ENCODE results near the gene RBBP8NL. TPM values are rescaled to one million over a fixed set of nuclear protein-coding genes. Genes with fewer than 3 reads are reported as not detected.
A peak's percentile ranks its signal among the peaks of the same experiment; 100 is the strongest.
"Not testable (repeated sequence)": the region's sequence is repeated elsewhere in the genome, so short reads cannot be mapped to it uniquely, and the experiment has no call there.

The RBBP8NL gene
- total RNA-seq, 4 donors from 2014 or later, result not detected

DNA sequence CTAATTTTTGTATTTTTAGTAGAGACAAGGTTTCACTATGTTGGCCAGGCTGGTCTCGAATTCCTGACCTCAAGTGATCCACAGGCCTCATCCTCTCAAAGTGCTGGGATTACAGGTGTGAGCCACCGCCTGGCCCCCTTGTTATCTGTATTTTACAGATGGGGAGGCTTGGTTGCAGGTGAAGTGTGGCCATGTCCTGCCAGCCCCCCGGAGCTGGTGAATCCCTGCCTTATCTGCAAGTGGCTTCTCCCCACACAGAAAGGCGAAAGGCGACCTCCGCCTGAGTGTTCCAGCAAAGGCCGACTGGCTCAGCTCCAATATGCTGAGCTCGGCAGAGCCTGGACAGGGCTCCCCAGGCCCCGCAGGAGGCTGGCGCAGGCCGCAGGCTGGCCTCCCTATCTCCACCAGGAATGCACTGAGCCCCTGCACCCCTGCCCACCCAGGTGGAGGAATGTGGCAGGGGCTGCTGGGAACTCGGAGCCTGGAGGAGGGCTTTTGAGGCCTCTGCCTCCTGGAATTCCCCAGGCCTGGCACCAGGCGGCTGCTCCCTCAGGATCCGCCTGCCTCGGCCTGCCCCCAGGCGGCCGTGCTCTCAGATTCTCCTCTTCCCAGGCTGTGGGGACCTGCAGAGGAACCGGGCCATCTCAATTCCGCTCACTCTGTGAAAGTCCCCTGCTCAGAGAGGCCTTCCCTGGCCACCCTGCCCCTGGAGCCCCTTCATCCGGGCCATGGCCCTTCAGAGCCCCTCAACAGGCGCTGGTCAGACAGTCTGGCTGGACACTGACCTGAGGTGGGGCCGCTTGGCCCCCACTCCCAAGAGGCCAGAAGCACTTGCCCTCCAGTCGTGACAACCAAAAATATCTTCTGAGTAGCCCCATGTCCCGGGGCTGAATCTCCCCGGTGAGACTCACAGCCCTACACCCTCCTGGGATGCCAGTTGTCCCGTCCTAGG lies 51.0 kb downstream of the RBBP8NL start:
- Histone ChIP-seq H3K4me1 (peaks cover 52 to 82% (median 79%) of the 10 kb centered on the region in 4 donors), H3K27ac (replicated peaks in 1 of 4) (peak overlapping the region; percentile 74 to 97 (median 81)), H3K27me3 (no peaks in the 10 kb centered on the region), H3K36me3 (no peaks in the 10 kb centered on the region), H3K9me3 (no peaks in the 10 kb centered on the region), H3K4me3 (peak overlapping the region in 2 of 4 donors; percentile 10 to 19)
- WGBS, result 59% methylated on average over 5 of the region's 26 CpGs
- TF ChIP-seq EP300 (IDR thresholded peaks at IDR 0.05) (no peak), POLR2AphosphoS5 (IDR thresholded peaks at IDR 0.05) (peak; percentile 47 to 53)
- TF ChIP-seq, protein P1, sequence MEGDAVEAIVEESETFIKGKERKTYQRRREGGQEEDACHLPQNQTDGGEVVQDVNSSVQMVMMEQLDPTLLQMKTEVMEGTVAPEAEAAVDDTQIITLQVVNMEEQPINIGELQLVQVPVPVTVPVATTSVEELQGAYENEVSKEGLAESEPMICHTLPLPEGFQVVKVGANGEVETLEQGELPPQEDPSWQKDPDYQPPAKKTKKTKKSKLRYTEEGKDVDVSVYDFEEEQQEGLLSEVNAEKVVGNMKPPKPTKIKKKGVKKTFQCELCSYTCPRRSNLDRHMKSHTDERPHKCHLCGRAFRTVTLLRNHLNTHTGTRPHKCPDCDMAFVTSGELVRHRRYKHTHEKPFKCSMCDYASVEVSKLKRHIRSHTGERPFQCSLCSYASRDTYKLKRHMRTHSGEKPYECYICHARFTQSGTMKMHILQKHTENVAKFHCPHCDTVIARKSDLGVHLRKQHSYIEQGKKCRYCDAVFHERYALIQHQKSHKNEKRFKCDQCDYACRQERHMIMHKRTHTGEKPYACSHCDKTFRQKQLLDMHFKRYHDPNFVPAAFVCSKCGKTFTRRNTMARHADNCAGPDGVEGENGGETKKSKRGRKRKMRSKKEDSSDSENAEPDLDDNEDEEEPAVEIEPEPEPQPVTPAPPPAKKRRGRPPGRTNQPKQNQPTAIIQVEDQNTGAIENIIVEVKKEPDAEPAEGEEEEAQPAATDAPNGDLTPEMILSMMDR (IDR thresholded peaks at IDR 0.05), result peak; percentile 59 to 75 (median 70)
- intact Hi-C loops (cut with DNase I), result loop anchor here (1.0 to 5.0 kb wide), 2 partner anchors 24 to 34 kb away; no protein-coding TSS in a partner anchor
- no peak for DNase-seq (ENCODE audit: extremely low spot score)

DNA sequence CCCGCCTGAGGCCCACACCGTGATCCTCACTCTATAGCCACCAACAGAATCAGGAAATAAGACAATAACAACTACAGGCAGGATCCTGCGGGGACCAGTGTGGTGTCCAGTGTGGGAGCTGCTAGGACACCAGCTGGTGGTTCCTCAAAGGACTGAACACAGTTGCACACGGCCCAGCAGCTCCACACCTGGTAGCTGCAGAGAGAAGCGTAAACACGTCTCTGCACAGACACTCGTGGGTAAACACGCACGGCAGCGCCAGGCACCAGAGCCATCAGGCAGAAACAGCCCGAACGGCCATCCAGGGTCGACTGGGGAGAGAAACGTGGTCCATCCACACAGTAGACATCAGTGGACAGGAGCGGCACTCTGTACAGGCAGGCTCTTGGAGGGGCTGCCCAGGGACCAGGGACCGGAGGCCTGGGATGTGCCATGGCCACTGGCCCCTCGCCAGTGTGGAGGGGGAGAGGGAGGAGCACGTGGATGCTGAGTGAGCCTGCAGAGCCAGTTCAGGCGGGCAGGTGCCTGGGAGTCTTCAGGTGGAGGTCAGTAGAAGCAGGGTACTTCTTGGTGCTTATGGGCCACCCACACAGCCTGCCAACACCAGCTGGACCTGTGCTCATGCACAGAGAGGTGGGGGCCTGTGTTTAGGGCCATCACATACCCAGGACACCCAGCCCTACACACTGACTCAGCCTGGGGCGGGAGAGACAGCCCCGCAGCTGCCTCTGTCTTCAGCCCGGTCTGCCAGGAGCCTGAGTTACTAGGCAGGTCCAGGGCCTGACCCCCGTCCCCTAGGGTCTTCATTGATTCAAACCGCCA lies 52.8 kb downstream of the RBBP8NL start:
- H3K4me3 ChIP-seq, result no peak overlapping the region
- H3K27me3 ChIP-seq, result no peaks in the 10 kb centered on the region
- no peaks in the 10 kb centered on the region for H3K9me3 ChIP-seq
- no peaks in the 10 kb centered on the region for H3K36me3 ChIP-seq
- intact Hi-C loops (cut with DNase I), result loop anchor here (5.0 kb wide), 1 partner anchor 32 kb away; no protein-coding TSS in a partner anchor
- peaks cover 61 to 87% (median 85%) of the 10 kb centered on the region in 4 donors for H3K4me1 ChIP-seq
- TF ChIP-seq EP300 (IDR thresholded peaks at IDR 0.05), result no peak
- TF ChIP-seq, protein P1 (IDR thresholded peaks at IDR 0.05), result no peak
- TF ChIP-seq POLR2AphosphoS5 (IDR thresholded peaks at IDR 0.05), result peak in 1 of 2 donors; percentile 37
- DNase-seq (ENCODE audit: extremely low spot score), result no peak
- WGBS, result 50% methylated on average over 13 of the region's 24 CpGs
- peak overlapping the region; percentile 74 to 97 (median 81) for H3K27ac ChIP-seq (replicated peaks in 1 of 4)

DNA sequence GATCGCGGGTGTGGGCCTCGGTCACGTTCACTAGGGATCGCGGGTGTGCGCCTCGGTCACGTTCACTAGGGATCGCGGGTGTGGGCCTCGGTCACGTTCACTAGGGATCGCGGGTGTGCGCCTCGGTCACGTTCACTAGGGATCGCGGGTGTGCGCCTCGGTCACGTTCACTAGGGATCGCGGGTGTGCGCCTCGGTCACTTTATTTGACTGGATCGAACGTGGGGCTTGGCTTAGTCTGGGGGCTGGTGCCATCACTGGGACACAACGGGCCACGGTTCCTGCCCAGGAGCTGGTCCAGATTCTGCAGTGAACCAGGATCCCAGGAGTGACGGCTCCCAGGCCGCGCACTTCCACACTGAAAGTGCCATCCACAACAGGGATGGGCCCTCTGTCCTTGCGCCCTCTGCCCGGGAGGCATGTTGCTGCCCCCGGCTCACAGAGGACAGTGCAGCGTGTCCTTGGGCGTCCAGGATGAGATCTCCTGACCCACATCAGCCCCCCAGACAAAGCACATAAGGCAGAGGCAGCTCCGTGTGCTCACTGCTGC lies 53.6 kb downstream of the RBBP8NL start:
- DNase-seq (ENCODE audit: extremely low spot score); intact Hi-C loops (cut with DNase I); H3K4me3 ChIP-seq; H3K9me3 ChIP-seq; H3K36me3 ChIP-seq; H3K27me3 ChIP-seq: not testable (repeated sequence)
- H3K4me1 ChIP-seq, result peaks cover 69 to 94% (median 93%) of the 10 kb centered on the region in 4 donors
- WGBS, result 88% methylated on average over 15 of the region's 40 CpGs
- peak overlapping the region; percentile 74 to 97 (median 81) for H3K27ac ChIP-seq (replicated peaks in 1 of 4)

DNA sequence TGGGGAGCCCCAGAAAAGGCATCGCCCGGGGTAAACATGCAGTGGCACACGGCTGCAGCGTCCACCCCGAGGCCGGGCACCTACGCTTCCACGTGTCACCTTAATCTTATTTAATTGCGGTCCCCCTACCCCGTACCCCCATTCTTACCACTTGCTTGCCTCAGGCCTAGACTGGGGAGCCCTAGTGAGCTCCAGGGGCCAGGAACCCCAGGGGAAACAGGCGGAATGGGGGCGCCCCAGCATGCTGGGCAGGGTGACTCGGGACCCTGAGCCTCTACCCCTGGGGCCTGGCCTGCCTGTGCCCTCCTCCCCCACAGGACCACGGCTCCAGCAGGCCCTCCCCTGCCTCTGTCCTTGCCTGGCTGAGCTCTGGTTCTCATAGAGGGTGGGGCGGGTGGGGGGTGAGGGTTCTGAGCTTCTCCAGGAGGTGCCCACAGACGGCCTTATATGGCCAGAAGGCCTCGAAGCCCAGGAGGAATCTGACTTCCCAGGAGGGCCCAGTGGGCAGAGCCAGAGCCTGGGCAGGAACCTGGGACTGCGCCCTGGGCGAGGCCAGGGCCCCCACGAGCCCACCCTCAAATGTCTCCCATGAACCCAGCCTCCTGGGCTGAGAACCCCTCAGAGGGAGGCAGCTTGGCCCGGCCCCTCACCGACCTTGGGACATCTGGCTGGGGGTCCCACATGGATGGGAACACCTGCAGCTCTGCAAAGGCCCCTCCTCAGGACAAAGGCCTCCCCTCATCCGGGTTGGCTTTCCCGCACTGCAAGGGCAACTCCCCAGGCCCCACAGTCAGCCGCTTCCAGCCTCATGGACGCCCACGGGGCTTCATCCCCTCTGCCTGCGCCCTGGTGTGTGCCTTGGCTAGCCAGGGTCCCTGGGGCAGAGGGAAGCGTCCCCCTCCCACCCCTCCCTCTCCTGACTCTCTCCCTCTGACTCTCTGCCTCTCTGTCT lies 55.0 kb downstream of the RBBP8NL start:
- Histone ChIP-seq H3K4me3 (peak overlapping the region in 2 of 4 donors; percentile 15 to 25), H3K36me3 (no peaks in the 10 kb centered on the region), H3K9me3 (no peaks in the 10 kb centered on the region), H3K27me3 (no peaks in the 10 kb centered on the region), H3K27ac (replicated peaks in 1 of 4) (peak overlapping the region; percentile 93 to 97 (median 94)), H3K4me1 (peaks cover 69 to 94% (median 93%) of the 10 kb centered on the region in 4 donors)
- DNase-seq (ENCODE audit: extremely low spot score), result no peak
- intact Hi-C loops (cut with DNase I), result no loop called here
- 62% methylated on average over 24 of the region's 29 CpGs for WGBS
- no peak for TF ChIP-seq EP300 (IDR thresholded peaks at IDR 0.05)
- peak; percentile 54 to 83 for TF ChIP-seq POLR2AphosphoS5 (IDR thresholded peaks at IDR 0.05)
- no peak for TF ChIP-seq POLR2A (IDR thresholded peaks at IDR 0.05; ENCODE audit: low read depth)
- TF ChIP-seq, protein P1 (IDR thresholded peaks at IDR 0.05), result no peak

All from esophagus muscularis mucosa (tissue), 4 donors.